HepG2 (cell line): ENCODE data around the gene TACC3.

Source experiments
- POLR2A ChIP-seq, 2 experiments: IDR thresholded peaks; 2 replicates each; pipeline ENCODE4 v1.6.1; 2011; ENCODE audit warnings: low read depth in 2 of 2, low read length in 2 of 2, mild to moderate bottlenecking in 1 of 2, moderate library complexity in 1 of 2; ENCODE audit not compliant: insufficient read depth in 1 of 2
- TBP ChIP-seq: sonication (generic); formaldehyde crosslinking; IDR thresholded peaks from 2 replicates; pipeline ENCODE4 v1.5.0; 2020; ENCODE audit warnings: missing genetic modification reagents

- TF ChIP-seq TBP (CRISPR knock-in tag) (no peak), POLR2A (IDR thresholded peaks at IDR 0.05; ENCODE audit: insufficient read depth in 1 of 2, low read depth in 2 of 2, low read length in 2 of 2) (no peak)
Observed at GRCh38 chr4:1735215-1735614, 13.9 kb downstream of the TACC3 start.
